GM21717 (cell line): ENCODE results near the gene AGFG1.

Experiments used
- ATAC-seq: cut with Tn5 transposase; IDR thresholded peaks from one replicate; pipeline ENCODE4 v1.9.1; 2021; ENCODE audit warnings: mild to moderate bottlenecking, moderate library complexity; ENCODE audit not compliant: unreplicated experiment

AGFG1 gene, protein sequence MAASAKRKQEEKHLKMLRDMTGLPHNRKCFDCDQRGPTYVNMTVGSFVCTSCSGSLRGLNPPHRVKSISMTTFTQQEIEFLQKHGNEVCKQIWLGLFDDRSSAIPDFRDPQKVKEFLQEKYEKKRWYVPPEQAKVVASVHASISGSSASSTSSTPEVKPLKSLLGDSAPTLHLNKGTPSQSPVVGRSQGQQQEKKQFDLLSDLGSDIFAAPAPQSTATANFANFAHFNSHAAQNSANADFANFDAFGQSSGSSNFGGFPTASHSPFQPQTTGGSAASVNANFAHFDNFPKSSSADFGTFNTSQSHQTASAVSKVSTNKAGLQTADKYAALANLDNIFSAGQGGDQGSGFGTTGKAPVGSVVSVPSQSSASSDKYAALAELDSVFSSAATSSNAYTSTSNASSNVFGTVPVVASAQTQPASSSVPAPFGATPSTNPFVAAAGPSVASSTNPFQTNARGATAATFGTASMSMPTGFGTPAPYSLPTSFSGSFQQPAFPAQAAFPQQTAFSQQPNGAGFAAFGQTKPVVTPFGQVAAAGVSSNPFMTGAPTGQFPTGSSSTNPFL

DNA sequence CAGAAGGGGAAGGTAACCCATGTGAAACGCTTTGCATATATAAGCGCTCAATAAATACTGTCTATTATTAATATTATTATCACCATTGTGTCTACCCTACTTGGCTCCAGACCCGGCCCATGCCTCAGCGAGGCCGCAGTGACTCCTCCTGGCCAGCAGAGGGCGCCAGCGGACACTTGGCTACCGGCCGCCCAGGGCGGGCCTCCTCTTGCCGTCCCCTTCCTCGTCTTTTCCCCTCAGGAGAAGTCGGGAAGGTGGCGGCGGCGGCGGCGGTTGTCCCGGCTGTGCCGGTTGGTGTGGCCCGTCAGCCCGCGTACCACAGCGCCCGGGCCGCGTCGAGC, at the start of gene AGFG1:
TSS of gene AGFG1 (plus strand) at position 233 of the 341 bp plus-strand sequence. CDS start 266 bp downstream, outside the sequence.
- peak; percentile 80 for ATAC-seq

DNA sequence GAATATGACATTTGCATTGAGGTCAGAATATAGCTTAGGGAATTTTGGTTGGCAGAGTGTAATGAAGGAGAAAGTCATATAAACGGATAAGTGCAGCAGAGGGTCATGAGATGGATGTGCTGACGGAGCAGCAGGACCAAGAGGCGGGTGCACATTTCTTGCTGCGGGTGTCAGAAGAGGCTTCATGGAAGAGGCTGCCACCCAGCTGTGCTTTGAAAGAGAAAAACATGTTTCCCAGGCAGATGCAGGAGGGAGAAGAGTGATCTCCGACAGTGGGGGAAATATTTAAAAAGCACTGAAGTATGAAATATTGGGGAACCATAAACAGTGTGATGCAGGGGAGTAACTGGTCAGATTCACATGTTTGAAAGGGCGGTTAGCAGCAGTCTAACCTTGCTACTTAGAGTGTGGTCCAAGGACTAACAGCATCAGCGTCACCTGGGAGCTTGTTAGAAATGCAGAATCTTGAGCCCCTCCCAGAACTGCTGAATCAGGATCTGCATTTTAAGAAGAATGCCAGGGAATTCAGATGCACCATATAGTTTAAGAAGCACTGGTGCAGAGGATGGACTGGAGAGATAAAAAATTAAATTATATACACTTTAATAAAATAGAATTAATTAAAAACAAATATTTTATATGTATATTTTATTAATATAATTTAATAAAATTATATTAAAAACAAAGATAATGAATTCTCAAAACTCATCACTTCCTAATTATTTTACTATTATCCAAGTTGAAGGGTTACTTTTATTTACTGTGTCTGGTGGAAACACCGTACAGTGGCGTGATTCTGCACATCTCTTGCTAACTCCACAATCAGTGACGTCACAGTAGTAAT, 48.1 kb upstream of the AGFG1 start:
- ATAC-seq: no peak

DNA sequence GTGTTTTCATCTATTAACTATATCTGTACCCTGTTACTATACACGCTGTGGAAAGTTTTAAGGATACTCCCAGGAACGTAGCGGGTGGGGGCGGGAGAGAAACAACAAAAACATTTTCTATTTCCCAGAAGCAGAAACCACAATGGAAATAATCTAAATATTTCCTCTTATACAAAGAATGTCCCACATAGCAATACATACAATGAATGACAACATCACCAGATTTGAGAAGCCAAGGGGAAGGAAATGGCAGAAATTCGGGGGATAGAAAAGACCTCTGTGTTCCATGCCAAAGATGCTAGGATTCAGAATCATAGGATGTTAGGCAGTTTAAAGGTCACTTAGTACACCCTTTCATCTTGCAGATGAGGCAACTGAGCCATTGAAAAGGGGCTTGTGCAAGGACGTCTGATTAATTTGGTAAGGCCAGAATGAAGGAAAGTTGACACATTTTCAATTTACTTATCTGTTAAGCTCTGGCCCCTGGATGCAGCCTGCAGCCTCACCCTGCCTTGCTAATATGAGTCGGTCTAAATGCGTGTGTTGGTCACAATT, 43.1 kb upstream of the AGFG1 start:
- ATAC-seq: no peak

DNA sequence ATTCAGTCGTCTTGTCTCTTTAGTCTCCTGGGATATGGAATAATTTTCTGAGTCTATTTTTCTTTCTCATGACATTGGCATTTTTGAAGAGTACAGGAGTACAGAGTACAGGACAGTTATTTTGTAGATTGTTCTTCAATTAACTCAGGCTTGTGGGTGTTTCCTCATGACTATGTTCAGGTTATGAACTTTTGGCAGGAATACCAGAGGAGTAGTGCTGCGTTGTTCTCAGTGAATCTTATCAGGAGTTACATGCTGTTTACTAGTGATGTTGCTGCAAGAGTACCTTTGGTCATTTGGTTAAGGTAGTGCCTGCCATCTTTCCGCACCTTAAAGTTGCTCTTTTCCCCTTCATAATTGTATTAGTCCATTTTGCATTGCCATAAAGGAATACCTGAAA, 41.3 kb upstream of the AGFG1 start:
- no peak for ATAC-seq

DNA sequence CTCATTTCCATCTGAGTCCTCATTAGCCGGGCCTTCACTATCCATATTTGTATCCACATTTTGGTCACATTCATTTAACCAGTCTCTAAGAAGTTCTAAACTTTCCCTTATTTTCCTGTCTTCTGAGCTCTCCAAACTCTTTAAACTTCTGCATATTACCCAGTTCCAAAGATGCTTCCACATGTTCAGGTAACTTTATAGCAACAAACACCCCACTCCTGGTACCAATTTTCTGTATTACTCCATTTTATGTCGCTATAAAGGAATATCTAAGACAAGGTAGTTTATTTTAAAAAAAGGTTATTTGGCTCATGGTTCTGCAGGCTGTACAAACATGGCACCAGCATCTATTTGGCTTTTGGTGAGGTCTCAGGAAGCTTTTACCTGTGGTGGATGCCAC, 38.8 kb upstream of the AGFG1 start:
- no peak for ATAC-seq

DNA sequence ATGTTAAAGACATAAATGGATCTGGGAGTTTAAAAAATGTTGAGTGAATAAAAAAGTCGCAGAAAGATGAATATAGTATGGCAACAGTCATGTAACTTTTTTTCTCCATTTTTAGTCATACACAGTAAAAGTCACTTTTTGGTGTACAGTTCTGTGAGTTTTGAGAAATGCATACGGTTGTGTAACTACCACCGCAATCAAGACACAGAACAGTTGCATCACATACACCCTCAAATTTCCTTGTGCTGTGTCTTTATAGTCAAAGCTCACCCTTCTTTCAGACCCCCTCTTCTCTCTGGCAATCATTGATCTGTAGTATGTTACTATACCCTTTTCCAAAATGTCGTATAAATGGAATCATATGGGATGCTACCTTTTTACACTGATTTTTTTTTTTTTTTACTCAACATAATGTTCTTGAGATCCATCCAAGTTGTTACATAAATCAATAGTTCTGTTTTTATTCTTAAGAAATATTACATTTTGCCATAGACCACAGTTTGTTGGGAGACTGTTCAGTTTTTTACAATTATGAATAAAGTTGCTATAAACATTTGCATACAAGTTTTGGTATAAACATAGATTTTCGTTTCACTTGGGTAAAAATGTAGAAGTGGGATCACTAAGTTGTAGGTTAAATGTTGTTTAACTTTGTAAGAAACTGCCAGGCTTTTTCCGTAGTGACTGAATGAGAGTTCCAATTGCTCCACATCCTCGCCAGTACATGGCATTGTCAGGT, 35.4 kb upstream of the AGFG1 start:
- no peak for ATAC-seq

DNA sequence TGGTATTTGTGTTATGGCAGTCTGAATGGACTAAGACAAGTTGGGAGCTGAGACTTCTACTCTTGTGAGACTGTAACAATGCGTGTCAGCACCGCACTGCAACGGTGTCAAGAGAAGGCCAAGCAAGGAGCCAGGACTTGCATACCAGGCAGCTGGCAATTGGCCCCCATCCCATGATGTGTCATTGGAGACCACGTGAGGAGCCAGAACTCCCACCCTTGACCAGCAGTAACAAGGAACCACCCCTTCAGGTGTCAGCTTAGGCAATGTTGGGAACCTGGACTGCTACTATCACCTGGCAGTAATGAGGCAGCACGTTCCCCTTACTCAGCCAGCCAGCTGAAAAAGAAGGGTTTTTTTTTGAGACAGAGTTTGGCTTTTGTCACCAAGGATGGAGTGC, 32.7 kb upstream of the AGFG1 start:
- no peak for ATAC-seq

DNA sequence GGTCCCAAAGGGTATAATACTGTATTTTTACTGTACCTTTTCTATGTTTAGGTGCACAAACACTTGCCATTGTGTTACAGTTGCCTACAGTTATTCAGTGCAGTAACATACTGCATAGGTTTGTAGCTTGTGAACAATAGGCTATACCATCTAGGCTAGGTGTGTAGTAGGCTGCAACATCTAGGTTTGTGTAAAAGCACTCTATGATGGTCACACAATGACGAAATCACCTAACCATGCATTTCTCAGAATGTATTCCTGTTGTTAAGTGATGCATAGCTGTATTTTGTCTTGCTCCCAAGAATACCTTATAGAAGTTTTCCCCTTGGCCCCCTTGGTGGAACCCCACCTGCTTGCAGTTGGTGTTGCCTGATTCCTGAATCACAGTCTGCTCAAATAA, 29.3 kb upstream of the AGFG1 start:
- no peak for ATAC-seq

DNA sequence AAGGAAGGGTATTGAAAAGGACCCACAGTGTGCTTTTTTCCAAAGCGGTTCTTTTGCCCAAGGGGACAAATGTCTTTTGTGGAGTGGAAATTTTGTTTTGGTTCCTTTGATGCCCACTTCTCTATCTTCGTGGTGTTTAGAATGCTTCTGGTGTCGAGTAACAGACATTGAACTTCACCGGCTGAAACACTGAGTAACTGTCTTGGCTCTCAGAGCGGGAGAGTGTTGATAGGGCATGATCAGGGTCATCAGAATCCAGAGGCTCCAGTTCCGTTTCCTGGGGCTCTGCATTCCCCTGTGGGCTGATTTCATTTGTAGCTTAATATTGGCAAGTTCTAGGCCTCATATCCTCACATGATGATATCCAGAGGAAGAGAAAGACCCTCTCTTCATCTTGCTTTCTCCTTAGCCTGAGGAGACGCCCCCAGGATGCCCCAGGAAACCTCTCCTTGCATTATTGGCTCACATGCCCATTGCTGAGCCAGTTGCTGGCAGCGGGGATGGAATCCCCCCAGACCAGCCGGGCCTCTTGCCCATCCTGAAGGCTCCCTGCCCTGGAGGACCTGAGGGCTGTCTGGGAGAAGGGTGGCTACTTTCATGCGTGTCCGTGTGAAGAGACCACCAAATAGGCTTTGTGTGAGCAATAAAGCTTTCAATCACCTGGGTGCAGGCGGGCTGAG, 27.9 kb upstream of the AGFG1 start:
- no peak for ATAC-seq

DNA sequence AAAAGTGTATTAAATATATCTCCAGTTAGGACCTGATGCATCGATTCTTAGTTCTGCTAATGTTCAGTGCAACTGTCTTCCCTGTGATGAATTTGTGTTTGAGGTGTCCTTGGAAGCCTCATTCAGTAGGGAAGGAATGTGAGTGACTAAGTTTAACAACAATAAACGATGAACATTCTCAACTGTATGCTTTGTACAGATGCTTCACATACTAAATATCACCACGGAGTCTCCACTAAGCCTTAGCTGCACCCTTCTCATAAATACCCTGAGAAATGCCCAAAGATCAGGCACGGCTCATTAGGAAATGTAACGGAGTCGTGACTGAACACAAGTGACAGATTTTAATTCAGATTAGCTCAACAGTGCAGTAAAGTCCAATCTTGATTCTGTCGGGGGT, 24.4 kb upstream of the AGFG1 start:
- no peak for ATAC-seq

DNA sequence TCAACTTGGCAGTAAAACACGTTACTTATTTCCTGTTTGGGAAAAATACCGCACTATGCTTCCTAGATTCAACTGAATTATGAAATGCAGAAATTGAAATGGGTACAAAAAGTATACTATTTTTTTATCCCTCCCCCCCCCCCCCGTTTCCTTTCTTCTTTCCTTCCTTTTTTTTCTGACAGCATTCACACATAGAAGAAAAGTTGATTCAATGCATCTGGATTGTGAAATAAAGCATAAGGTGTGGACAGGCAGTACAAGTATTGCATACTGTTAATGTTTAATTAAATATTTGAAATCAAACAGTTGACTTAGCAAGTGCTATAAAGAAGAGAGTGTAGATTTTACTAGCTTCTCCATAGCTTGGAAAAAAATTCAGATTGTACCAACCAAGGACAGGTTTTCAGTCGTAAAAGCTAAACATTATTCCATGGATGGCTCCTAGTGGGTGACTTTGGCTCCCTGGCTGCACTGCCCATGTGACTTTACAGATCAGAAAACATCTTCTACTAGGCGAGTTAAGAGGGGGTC, 21.6 kb upstream of the AGFG1 start:
- no peak for ATAC-seq

DNA sequence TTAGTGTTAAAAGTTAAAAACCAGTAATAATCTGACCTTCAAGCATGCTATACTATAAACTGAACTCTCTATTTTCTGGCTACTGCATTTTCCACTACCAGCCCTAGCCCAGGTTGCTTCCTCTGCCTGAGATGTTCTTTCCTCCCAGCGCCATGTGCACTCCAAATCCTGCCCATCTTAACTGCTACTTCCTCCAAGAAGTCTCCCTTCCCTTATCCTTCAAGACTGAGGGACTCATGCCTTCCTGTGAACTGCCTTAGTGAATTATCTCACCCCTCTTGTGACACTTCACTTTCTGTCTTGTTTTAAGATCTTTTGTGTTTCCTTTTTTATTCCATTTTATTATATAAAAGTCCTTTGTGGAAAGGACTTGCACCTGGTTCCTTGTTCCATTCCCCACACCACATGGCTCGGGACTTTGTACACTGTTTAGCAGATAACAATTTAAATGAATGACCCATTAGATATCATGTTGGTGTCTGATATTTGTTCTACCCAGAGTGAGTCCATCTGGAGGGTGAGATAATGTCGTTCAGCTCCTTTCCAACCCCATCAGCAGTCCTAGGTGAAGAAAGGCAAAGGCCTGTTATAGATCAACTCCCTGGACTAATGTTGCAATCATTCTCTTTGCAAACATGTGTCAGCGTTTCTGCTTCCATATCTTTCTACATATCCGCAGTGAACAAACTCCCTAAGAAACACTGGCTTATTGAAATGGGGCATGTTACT, 20.9 kb upstream of the AGFG1 start:
- no peak for ATAC-seq

DNA sequence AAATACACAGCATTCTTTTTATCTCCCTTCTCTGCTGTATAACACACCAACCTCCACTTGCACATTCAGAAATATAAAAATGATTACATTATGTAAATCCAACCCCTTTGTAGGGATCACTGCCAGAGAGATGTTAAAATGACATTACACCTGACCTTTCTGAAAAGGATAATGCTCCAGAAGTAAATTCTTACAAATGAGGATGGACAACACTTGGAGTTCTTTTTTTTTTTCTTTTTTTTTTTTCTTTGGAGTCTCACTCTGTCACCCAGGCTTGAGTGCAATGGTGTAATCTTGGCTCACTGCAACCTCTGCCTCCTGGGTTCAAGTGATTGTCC, 20.3 kb upstream of the AGFG1 start:
- no peak for ATAC-seq

DNA sequence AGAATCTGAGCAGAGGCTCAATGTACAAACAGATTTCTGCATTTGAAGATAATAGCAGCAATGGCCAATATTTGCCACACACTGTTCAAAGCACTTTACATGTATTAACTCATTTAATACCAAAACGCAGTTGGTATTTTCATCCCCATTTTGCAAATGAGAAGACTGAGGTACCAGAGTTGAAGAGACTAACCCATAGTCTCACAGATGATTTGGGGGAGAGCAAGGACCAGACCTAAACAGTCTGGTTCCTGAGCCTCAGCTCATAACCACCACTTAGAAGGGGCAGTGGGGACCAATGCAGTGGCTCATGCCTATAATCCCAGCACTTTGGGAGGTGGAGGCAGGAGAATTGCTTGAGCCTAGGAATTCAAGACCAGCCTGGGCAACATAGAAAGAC, 18.1 kb upstream of the AGFG1 start:
- ATAC-seq: no peak

DNA sequence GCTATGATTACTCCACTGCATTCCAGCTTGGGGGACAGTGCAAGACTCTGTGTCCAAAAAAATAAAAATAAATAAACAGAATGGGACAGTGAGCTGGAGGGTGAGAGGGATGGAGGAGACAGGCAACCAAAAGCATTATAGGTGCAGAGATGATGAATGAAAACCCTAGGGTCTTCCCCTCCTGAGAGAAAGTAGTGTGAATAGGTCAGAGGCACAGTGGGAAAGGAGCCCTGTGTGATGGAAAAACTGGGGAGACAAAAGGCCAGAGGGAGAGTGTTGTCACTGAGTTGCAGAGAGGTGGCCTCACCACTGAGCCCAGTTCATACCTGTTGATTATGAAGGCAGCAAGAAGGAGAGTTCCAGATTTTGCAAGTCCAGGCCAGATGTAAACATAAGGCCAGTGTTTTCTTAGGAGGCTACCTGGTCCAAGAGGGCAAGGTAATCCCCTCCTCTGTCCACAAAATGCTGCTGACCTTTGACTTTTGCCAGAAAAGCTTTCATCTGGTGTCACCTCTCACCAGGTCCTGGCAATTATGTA, 17.6 kb upstream of the AGFG1 start:
- ATAC-seq: no peak

DNA sequence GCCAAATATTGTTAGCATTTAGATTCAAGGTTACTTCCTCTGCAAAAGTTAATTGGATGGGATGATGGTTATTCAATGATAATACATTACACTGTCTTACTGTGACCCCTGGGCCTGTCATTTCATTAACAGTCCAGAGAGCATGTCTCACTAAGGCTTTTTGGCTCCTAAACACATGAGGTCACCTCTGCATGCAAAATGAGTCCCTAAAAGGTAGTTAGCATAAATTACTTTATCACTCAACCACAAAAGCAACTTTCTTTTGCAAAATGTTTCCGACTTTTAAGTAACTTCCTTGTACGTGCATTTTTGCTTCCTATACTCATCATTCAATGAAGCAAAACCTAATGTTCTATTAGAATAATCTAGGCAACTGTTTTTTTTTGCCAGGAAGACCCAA, 16.8 kb upstream of the AGFG1 start:
- no peak for ATAC-seq

DNA sequence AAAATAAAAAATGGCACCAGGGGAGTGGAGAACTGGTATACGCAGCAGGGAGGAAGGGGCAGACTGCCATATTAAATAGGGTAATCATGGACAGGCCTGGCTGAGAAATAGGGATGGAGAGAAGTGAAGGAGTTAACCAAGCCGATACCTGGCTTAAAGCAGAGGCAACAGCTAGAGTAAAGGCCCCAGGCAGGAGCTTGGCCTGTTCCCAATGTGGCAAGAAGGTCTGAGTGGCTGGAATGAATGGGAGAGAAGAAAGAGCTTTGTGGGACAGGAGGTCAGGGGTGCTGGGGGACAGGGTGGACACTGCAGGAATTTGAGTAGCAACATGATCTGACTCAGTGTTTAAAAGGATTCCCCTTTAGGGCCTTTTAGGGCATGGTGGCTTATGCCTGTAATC, 15.9 kb upstream of the AGFG1 start:
- ATAC-seq: no peak

DNA sequence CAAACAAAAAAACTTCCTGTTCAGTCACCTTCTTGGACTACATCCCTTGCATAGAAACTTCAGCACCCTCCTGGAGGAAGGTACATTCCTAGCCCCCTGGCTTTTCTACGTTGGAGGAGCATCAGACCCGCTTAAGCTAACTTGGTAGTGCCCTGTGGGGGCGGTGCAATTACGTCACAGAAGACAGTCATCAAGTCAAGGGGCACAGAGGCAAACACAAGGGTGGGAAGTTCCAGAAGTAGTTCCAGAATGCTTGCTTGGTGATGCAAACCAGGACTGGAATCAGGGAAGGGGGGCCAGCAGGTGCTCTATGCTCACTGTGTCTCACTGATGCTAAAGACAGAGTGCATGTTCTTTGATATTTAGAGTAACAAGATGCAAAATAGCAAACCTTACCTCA, 15.2 kb upstream of the AGFG1 start:
- ATAC-seq: no peak

DNA sequence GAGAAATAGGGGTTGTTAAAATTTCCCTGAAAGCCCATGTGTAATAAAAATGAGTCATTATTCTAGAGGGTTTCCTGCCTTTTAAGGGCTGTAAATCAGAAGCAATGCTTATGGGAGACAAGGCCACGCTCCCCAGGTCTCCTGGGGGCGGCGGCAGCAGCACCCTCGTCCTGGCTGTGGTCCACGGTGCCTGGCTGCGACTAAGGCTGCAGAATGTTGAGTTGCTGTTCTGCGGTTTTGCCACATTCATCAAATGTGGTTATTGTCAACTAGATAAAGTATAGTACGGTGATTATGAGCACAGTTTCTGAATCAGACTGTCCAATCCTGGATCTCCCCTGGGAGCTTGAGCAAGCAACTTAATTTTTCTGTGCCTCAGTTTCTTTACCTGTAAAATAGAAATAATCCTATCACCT, 11.9 kb upstream of the AGFG1 start:
- peak; percentile 31 for ATAC-seq
